H1 (cell line): ENCODE measurements around the gene TIAL1. TPM values are rescaled to one million over a fixed set of nuclear protein-coding genes. Genes with fewer than 3 reads are reported as not detected.

Experiments
- CTCF ChIA-PET: fragments of 300-600 bp; sonication (Branson Sonifier 250); formaldehyde crosslinking; loops from one replicate; lab custom pipeline; 2021; ENCODE audit not compliant: partially characterized antibody; lab: Charles Lee
- POLR2A ChIA-PET: fragments of 300-600 bp; sonication (Branson Sonifier 250); formaldehyde crosslinking; loops from one replicate; lab custom pipeline; 2021; ENCODE audit warnings: inconsistent platforms; ENCODE audit not compliant: partially characterized antibody; lab: Charles Lee
- DNase-seq, 2 experiments: peaks; one replicate each; pipeline versions ENCODE4 v3.0.0 to v3.0.0-alpha.2; 2010 to 2022; ENCODE audit warnings: low spot score in 2 of 2, low read depth in 1 of 2, mixed read lengths in 1 of 2
- FAIRE-seq: peaks from 2 replicates; lab custom pipeline; 2011; peaks lifted over from hg19 to GRCh38; lab: Jason Lieb, UNC
- H2AFZ ChIP-seq: 2 replicates; pipeline ENCODE4 v1.8.1; 2012; ENCODE audit warnings: low read length, inconsistent platforms
- H2AK5ac ChIP-seq: 2 replicates; pipeline ENCODE4 v1.6.1; 2013; ENCODE audit warnings: low read depth, low read length
- H2BK120ac ChIP-seq: replicated peaks from 2 replicates; pipeline ENCODE3; 2013; ENCODE audit warnings: low read depth, low read length, inconsistent platforms
- H2BK12ac ChIP-seq: 2 replicates; pipeline ENCODE4 v1.6.1; 2013; ENCODE audit warnings: low read depth, low read length
- H2BK15ac ChIP-seq: 2 replicates; pipeline ENCODE4 v1.6.1; 2013; ENCODE audit warnings: low read length
- H2BK20ac ChIP-seq: 2 replicates; pipeline ENCODE4 v1.6.1; 2013; ENCODE audit warnings: low read length
- H2BK5ac ChIP-seq: 2 replicates; pipeline ENCODE4 v1.6.1; 2013; ENCODE audit warnings: low read depth, low read length
- H3K14ac ChIP-seq: 2 replicates; pipeline ENCODE4 v1.6.1; 2013; ENCODE audit warnings: inconsistent platforms; ENCODE audit not compliant: insufficient read length
- H3K18ac ChIP-seq: 2 replicates; pipeline ENCODE4 v1.6.1; 2013; ENCODE audit warnings: low read length; ENCODE audit errors: extremely low read depth
- H3K23ac ChIP-seq: 2 replicates; pipeline ENCODE4 v1.6.1; 2013; ENCODE audit warnings: inconsistent platforms; ENCODE audit not compliant: insufficient read length
- H3K23me2 ChIP-seq: 2 replicates; pipeline ENCODE4 v1.6.1; 2013; ENCODE audit warnings: low read depth, low read length
- H3K27ac ChIP-seq: 2 replicates; pipeline ENCODE4 v1.6.1; 2011; ENCODE audit warnings: low read depth, low read length, inconsistent platforms
- H3K27me3 ChIP-seq, 4 experiments: replicated peaks in 1 of 4; 1 replicate in 1 of 4; 2 replicates in 3 of 4; pipeline versions ENCODE4 v1.6.1 to v1.8.1; 2011 to 2013; ENCODE audit warnings: low read length in 3 of 4, mild to moderate bottlenecking in 3 of 4, inconsistent platforms in 2 of 4, mixed read lengths in 2 of 4, moderate library complexity in 1 of 4; ENCODE audit not compliant: control insufficient read depth in 3 of 4, insufficient read depth in 3 of 4; ENCODE audit errors: extremely low read depth in 1 of 4
- H3K36me3 ChIP-seq, 4 experiments: 2 replicates each; pipeline versions ENCODE4 v1.6.1 to v1.8.1; 2011 to 2013; ENCODE audit warnings: mild to moderate bottlenecking in 4 of 4, low read length in 3 of 4, moderate library complexity in 2 of 4, control low read depth in 1 of 4, inconsistent platforms in 1 of 4; ENCODE audit not compliant: insufficient read depth in 4 of 4, control insufficient read depth in 2 of 4
- H3K4ac ChIP-seq: replicated peaks from 2 replicates; pipeline ENCODE3; 2013; ENCODE audit warnings: low read length, low read depth, mixed read lengths, inconsistent platforms; ENCODE audit not compliant: insufficient read length
- H3K4me1 ChIP-seq, 4 experiments: replicated peaks in 1 of 4; 1 replicate in 1 of 4; 2 replicates in 3 of 4; pipeline versions ENCODE4 v1.6.1 to v1.8.1; 2011 to 2013; ENCODE audit warnings: low read length in 3 of 4, inconsistent platforms in 2 of 4, mixed read lengths in 1 of 4; ENCODE audit not compliant: insufficient read depth in 4 of 4, control insufficient read depth in 3 of 4
- H3K4me2 ChIP-seq, 2 experiments: 2 replicates each; pipeline versions ENCODE4 v1.6.1 to v1.8.1; 2011 to 2013; ENCODE audit warnings: low read depth in 2 of 2, low read length in 2 of 2, control low read depth in 1 of 2, inconsistent platforms in 1 of 2, mild to moderate bottlenecking in 1 of 2; ENCODE audit not compliant: insufficient read depth in 1 of 2
- H3K4me3 ChIP-seq, 4 experiments: fragments of 200-600, 300-600 bp in 1 of 4; sonication (generic), shearing (Covaris generic), sonication (Bioruptor Twin) in 1 of 4; 2 replicates each; pipeline versions ENCODE4 v1.5.1 to v1.8.1; 2011 to 2016; ENCODE audit warnings: low read length in 4 of 4, low read depth in 3 of 4, control low read depth in 2 of 4, inconsistent platforms in 2 of 4, mild to moderate bottlenecking in 2 of 4, mixed read lengths in 1 of 4, moderate library complexity in 1 of 4; ENCODE audit not compliant: insufficient read depth in 2 of 4; ENCODE audit errors: extremely low read depth in 1 of 4
- H3K56ac ChIP-seq: replicated peaks from 2 replicates; pipeline ENCODE3; 2013; ENCODE audit warnings: low read depth, mild to moderate bottlenecking, mixed read lengths, low read length, inconsistent platforms; ENCODE audit not compliant: insufficient read length
- H3K79me1 ChIP-seq: 2 replicates; pipeline ENCODE4 v1.6.1; 2013; ENCODE audit warnings: low read depth, low read length, control low read depth
- H3K79me2 ChIP-seq, 2 experiments: 2 replicates each; pipeline versions ENCODE4 v1.6.1 to v1.8.1; 2012 to 2013; ENCODE audit warnings: low read length in 2 of 2, mild to moderate bottlenecking in 2 of 2, inconsistent platforms in 1 of 2; ENCODE audit not compliant: insufficient read depth in 2 of 2, control insufficient read depth in 1 of 2
- H3K9ac ChIP-seq, 4 experiments: replicated peaks in 1 of 4; 1 replicate in 1 of 4; 2 replicates in 3 of 4; pipeline versions ENCODE4 v1.6.1 to v1.8.1; 2011 to 2013; ENCODE audit warnings: low read depth in 3 of 4, low read length in 3 of 4, control low read depth in 2 of 4, mild to moderate bottlenecking in 2 of 4, moderate library complexity in 2 of 4, inconsistent platforms in 1 of 4; ENCODE audit errors: extremely low read depth in 1 of 4
- H3K9me3 ChIP-seq, 2 experiments: 2 replicates each; pipeline versions ENCODE4 v1.6.1 to v1.8.1; 2012 to 2013; ENCODE audit warnings: mild to moderate bottlenecking in 2 of 2, moderate library complexity in 2 of 2, control low read depth in 1 of 2, inconsistent platforms in 1 of 2, low read depth in 1 of 2, low read length in 1 of 2, mixed read lengths in 1 of 2; ENCODE audit not compliant: insufficient read depth in 2 of 2
- H4K20me1 ChIP-seq, 2 experiments: replicated peaks in 1 of 2; 2 replicates each; pipeline versions ENCODE3 to v1.8.1; 2011 to 2013; ENCODE audit warnings: inconsistent platforms in 2 of 2, low read length in 2 of 2, mild to moderate bottlenecking in 1 of 2; ENCODE audit not compliant: insufficient read depth in 2 of 2, control insufficient read depth in 1 of 2
- H4K5ac ChIP-seq: 2 replicates; pipeline ENCODE4 v1.6.1; 2013; ENCODE audit warnings: low read length, low read depth, mixed read lengths, inconsistent platforms; ENCODE audit not compliant: insufficient read length
- H4K8ac ChIP-seq: 2 replicates; pipeline ENCODE4 v1.8.0; 2013; ENCODE audit warnings: mild to moderate bottlenecking, moderate library complexity, low read length, inconsistent platforms; ENCODE audit not compliant: insufficient read depth; ENCODE audit errors: extremely low read depth
- H4K91ac ChIP-seq: replicated peaks from 2 replicates; pipeline ENCODE3; 2013; ENCODE audit warnings: low read length, mixed read lengths, inconsistent platforms; ENCODE audit not compliant: insufficient read length
- BRCA1 ChIP-seq: IDR thresholded peaks from 2 replicates; pipeline ENCODE4 v1.6.1; 2012; ENCODE audit warnings: low read depth, low read length, improper control_type of control experiment
- CBX5 ChIP-seq: fragments of 300-800, 300-1000 bp; sonication (generic); IDR thresholded peaks from 2 replicates; pipeline ENCODE4 v1.7.1; 2016; ENCODE audit warnings: antibody characterized with exemption, low read length, low read depth
- CEBPB ChIP-seq: IDR thresholded peaks from 2 replicates; pipeline ENCODE4 v1.6.1; 2012; ENCODE audit warnings: low read depth, low read length
- CREB1 ChIP-seq: IDR thresholded peaks from 2 replicates; pipeline ENCODE4 v1.6.1; 2012; ENCODE audit warnings: inconsistent platforms
- CTCF ChIP-seq, 3 experiments: IDR thresholded peaks; 1 replicate in 2 of 3; 2 replicates in 1 of 3; pipeline versions ENCODE4 v1.5.1 to v1.6.1; 2011; ENCODE audit warnings: low read length in 3 of 3, mild to moderate bottlenecking in 3 of 3, inconsistent platforms in 2 of 3, low read depth in 1 of 3, moderate library complexity in 1 of 3; ENCODE audit not compliant: insufficient read depth in 1 of 3; ENCODE audit errors: control extremely low read depth in 1 of 3
- GABPA ChIP-seq: IDR thresholded peaks from 2 replicates; pipeline ENCODE4 v1.6.1; 2011; ENCODE audit warnings: mild to moderate bottlenecking, low read length, moderate library complexity, borderline replicate concordance; ENCODE audit not compliant: insufficient read depth
- HDAC2 ChIP-seq, 2 experiments: fragments of 300-600 bp in 1 of 2; sonication (generic) in 1 of 2; IDR thresholded peaks; 2 replicates each; pipeline ENCODE4 v1.6.1; 2011 to 2012; ENCODE audit warnings: low read depth in 2 of 2, low read length in 2 of 2, mild to moderate bottlenecking in 2 of 2, moderate library complexity in 2 of 2, borderline replicate concordance in 1 of 2, inconsistent platforms in 1 of 2
- JUN ChIP-seq: IDR thresholded peaks from 2 replicates; pipeline ENCODE4 v1.6.1; 2011; ENCODE audit warnings: low read depth, mild to moderate bottlenecking, improper control_type of control experiment, low read length
- JUND ChIP-seq: IDR thresholded peaks from 2 replicates; pipeline ENCODE4 v1.6.1; 2011; ENCODE audit warnings: mild to moderate bottlenecking, improper control_type of control experiment, low read length
- SP2 ChIP-seq: IDR thresholded peaks from 2 replicates; pipeline ENCODE4 v1.6.1; 2012; ENCODE audit warnings: mild to moderate bottlenecking, low read length, inconsistent platforms
- SUZ12 ChIP-seq: fragments of 200-600 bp; sonication (generic); IDR thresholded peaks from 2 replicates; pipeline ENCODE4 v1.6.1; 2012; ENCODE audit warnings: mild to moderate bottlenecking, inconsistent platforms, low read length, moderate library complexity, mixed read lengths
- TCF12 ChIP-seq: IDR thresholded peaks from 2 replicates; pipeline ENCODE4 v1.6.1; 2011; ENCODE audit warnings: low read depth, mild to moderate bottlenecking, low read length
- TEAD4 ChIP-seq: IDR thresholded peaks from 2 replicates; pipeline ENCODE4 v1.6.1; 2012; ENCODE audit warnings: low read depth, low read length, inconsistent platforms, mixed read lengths
- WGBS, 2 experiments: shearing (Covaris generic) in 1 of 2; methylation state at CpG; one replicate each; pipeline versions ENCODE4 v1.1.6 to v1.1.7; 2013 to 2015; ENCODE audit warnings: low lambda C conversion rate in 2 of 2, mixed read lengths in 2 of 2, inconsistent platforms in 1 of 2, low coverage in 1 of 2, missing lambda C conversion rate in 1 of 2; ENCODE audit not compliant: insufficient replicate concordance in 2 of 2, insufficient coverage in 1 of 2, insufficient read length in 1 of 2; ENCODE audit errors: extremely low coverage in 1 of 2, missing lambda C conversion rate in 1 of 2; 5-methylcytosine and 5-hydroxymethylcytosine counted together
- polyA plus RNA-seq, 7 experiments: library from polyadenylated mRNA; depleted of rRNA in 3 of 7; stranded (reverse) in 5 of 7; unstranded in 2 of 7; fragments of >200 nt in 5 of 7; fragments of 200-250 nt in 2 of 7; gene quantifications; 1 replicate in 5 of 7; 2 replicates in 1 of 7; 4 replicates in 1 of 7; pipeline versions ENCODE4 v1.2.1 to v1.2.3, GENCODE V29; 2011 to 2013; ENCODE audit warnings: missing spikeins in 2 of 7, mixed read lengths in 2 of 7
- total RNA-seq: library from RNA; stranded (reverse); fragmentation: NEBNext Ultra II Directional; extraction: Animal tissue kit (Norgen Biotek cat#: 25700); gene quantifications from 2 replicates; pipeline ENCODE4 v1.2.1, GENCODE V29; 2021

The TIAL1 gene
- total and polyA plus RNA-seq, 2 of the 8 experiments (the other 6 are each of a cell fraction or from before 2014, with no cell fraction given) = 50.4 to 166 TPM

GRCh38 chr10:119550827-119551226, 45.9 kb downstream of the TIAL1 start:
- Histone ChIP-seq H2AFZ (no peak overlapping the region), H3K23ac (no peak overlapping the region), H4K8ac (no peak overlapping the region), H2BK12ac (no peak overlapping the region), H2BK120ac (no peak overlapping the region), H3K9ac (no peak overlapping the region), H3K56ac (no peak overlapping the region), H4K5ac (no peak overlapping the region), H4K91ac (no peak overlapping the region), H3K4me2 (no peak overlapping the region), H3K36me3 (no peaks in the 10 kb centered on the region), H3K14ac (no peak overlapping the region), H3K4me1 (no peaks in the 10 kb centered on the region), H3K23me2 (no peaks in the 10 kb centered on the region), H4K20me1 (no peaks in the 10 kb centered on the region), H3K79me2 (no peaks in the 10 kb centered on the region), H3K4me3 (no peak overlapping the region), H3K79me1 (no peaks in the 10 kb centered on the region), H3K18ac (no peak overlapping the region), H2BK5ac (no peak overlapping the region), H3K9me3 (no peaks in the 10 kb centered on the region), H3K27me3 (no peaks in the 10 kb centered on the region; a peak in 1 of 7 replicates), H3K27ac (no peak overlapping the region), H2AK5ac (no peak overlapping the region), H2BK20ac (no peak overlapping the region), H2BK15ac (no peak overlapping the region), H3K4ac (no peak overlapping the region)
- POLR2A ChIA-PET = no interaction called here
- WGBS, 2 experiments = 91% methylated on average over 4 of the region's 4 CpGs; no CpG with 5 or more reads in 1 of the 2 experiments
- no peak for DNase-seq
- no peak for FAIRE-seq
- CTCF ChIA-PET = interaction anchor here (1.0 to 1.6 kb wide), 2 partner anchors 11 to 26 kb away, joined by 3 to 4 read pairs; no protein-coding TSS in a partner anchor
- no peak for TF ChIP-seq HDAC2 (IDR thresholded peaks at IDR 0.05; ENCODE audit: borderline replicate concordance in 1 of 2, low read depth in 2 of 2, low read length in 2 of 2)
- TF ChIP-seq GABPA = no peak
- no peak for TF ChIP-seq CTCF (IDR thresholded peaks at IDR 0.05; ENCODE audit: control extremely low read depth in 1 of 3, insufficient read depth in 1 of 3, low read depth in 1 of 3, low read length in 3 of 3)
- no peak for TF ChIP-seq BRCA1
- no peak for TF ChIP-seq SP2
- TF ChIP-seq TEAD4 = no peak
- no peak for TF ChIP-seq CREB1
- no peak for TF ChIP-seq JUN
- no peak for TF ChIP-seq JUND
- TF ChIP-seq TCF12 = no peak
- TF ChIP-seq SUZ12 = no peak
- no peak for TF ChIP-seq CBX5
- TF ChIP-seq CEBPB = no peak
